Adipocyte (in vitro differentiated cells): ENCODE results near the gene CCHCR1.
"Not testable (repeated sequence)": the region's sequence is repeated elsewhere in the genome, so short reads cannot be mapped to it uniquely, and the experiment has no call there.

Source experiments
- DNase-seq: peaks from one replicate; pipeline ENCODE4 v3.0.0-alpha.2; 2015; ENCODE audit warnings: low read depth
- H3K27me3 ChIP-seq: replicated peaks from 2 replicates; pipeline ENCODE4 v1.7.0; 2013; ENCODE audit warnings: mild to moderate bottlenecking, low read length, moderate library complexity; ENCODE audit not compliant: control insufficient read depth, insufficient read depth
- H3K36me3 ChIP-seq: 2 replicates; pipeline ENCODE4 v1.7.0; 2013; ENCODE audit warnings: low read length, mild to moderate bottlenecking, moderate library complexity; ENCODE audit not compliant: control insufficient read depth, insufficient read depth, severe bottlenecking
- H3K4me1 ChIP-seq: 2 replicates; pipeline ENCODE4 v1.7.0; 2013; ENCODE audit warnings: mild to moderate bottlenecking, low read length, moderate library complexity; ENCODE audit not compliant: control insufficient read depth, insufficient read depth
- H3K4me3 ChIP-seq: 2 replicates; pipeline ENCODE4 v1.7.0; 2013; ENCODE audit warnings: mild to moderate bottlenecking, low read length, moderate library complexity
- H3K9ac ChIP-seq: 2 replicates; pipeline ENCODE4 v1.7.0; 2013; ENCODE audit warnings: mild to moderate bottlenecking, low read length, moderate library complexity
- H3K9me3 ChIP-seq: 2 replicates; pipeline ENCODE4 v1.7.0; 2013; ENCODE audit warnings: mild to moderate bottlenecking, low read length, moderate library complexity; ENCODE audit not compliant: control insufficient read depth

Gene CCHCR1

GRCh38 chr6:31169858-31170599, 12.4 kb upstream of the CCHCR1 start:
- not testable (repeated sequence) for H3K36me3 ChIP-seq, DNase-seq, H3K4me3 ChIP-seq, H3K4me1 ChIP-seq, H3K9ac ChIP-seq, H3K9me3 ChIP-seq, H3K27me3 ChIP-seq

DNA sequence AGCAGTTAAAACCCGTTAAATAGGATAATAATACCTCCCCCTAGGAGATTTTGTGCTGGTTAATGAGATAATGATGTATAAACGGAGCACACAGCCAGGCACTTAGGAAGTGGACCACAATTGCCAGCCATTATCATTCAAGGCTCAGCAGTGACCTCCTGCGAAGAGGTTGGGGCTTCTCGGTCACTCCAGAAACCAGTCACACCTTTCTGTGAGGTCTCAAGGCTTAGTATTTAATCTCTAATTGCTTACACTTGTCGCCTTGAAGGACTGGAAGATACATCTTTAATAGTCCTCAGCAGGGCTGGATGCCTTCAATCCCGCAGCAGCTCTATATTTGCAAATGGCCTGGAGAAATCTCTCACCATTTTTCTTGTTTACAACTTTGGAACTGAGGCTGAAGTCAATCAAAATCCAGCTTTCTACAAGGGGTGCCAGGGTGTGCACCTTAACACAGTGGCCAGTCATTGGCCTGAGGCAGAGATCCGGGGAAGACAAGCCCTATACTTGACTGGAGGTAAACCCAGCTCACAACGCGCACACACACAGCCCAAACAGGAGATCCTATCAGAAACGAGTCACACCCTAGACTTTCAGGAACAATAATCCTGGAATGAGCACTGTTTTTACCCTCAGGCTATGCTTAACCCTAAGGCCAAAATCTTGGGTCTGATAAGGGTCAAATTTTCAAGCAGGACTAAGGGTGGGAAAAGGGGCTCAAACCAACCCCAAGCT, 11.7 kb upstream of the CCHCR1 start:
- H3K4me3 ChIP-seq = no peak overlapping the region
- no peaks in the 10 kb centered on the region for H3K4me1 ChIP-seq
- H3K9ac ChIP-seq = no peak overlapping the region
- DNase-seq = no peak
- H3K9me3 ChIP-seq = no peaks in the 10 kb centered on the region
- no peaks in the 10 kb centered on the region for H3K36me3 ChIP-seq
- no peaks in the 10 kb centered on the region for H3K27me3 ChIP-seq

- Histone ChIP-seq H3K4me3 (no peak overlapping the region), H3K36me3 (no peaks in the 10 kb centered on the region), H3K4me1 (no peaks in the 10 kb centered on the region), H3K27me3 (no peaks in the 10 kb centered on the region), H3K9me3 (no peaks in the 10 kb centered on the region), H3K9ac (no peak overlapping the region)
- no peak for DNase-seq
Measured at GRCh38 chr6:31168606-31169005, 11.0 kb upstream of the CCHCR1 start.

DNA sequence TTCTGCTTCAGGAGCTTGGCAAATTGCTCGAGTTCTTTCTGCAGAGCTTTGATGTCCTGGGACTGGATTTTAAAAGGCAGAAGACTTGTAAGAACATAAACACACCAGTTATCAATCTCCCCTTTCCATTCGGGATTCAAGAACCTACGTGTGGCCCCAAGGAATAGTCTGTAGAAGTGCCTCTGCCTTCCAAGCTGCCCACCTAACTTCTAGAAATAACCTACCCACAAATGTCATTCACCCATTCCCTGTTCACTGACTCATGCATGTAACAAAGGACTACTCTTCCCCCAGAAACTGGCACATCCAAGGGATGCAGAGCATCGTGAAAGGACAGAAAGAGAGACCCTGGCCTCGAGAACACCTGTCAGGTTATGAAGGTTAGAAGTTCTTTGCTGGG, 8.4 kb upstream of the CCHCR1 start:
- no peak overlapping the region for H3K4me3 ChIP-seq
- H3K27me3 ChIP-seq = no peaks in the 10 kb centered on the region
- H3K9me3 ChIP-seq = no peaks in the 10 kb centered on the region
- DNase-seq = no peak
- no peak overlapping the region for H3K9ac ChIP-seq
- no peaks in the 10 kb centered on the region for H3K36me3 ChIP-seq
- H3K4me1 ChIP-seq = no peaks in the 10 kb centered on the region

GRCh38 chr6:31165064-31165832, 7.6 kb upstream of the CCHCR1 start:
- H3K27me3 ChIP-seq, H3K9me3 ChIP-seq, DNase-seq, H3K4me1 ChIP-seq, H3K36me3 ChIP-seq, H3K9ac ChIP-seq, H3K4me3 ChIP-seq: not testable (repeated sequence)

- not testable (repeated sequence) for H3K9me3 ChIP-seq, H3K9ac ChIP-seq, H3K4me1 ChIP-seq, H3K36me3 ChIP-seq, H3K27me3 ChIP-seq, DNase-seq, H3K4me3 ChIP-seq
Measured at GRCh38 chr6:31164475-31165063, 7.0 kb upstream of the CCHCR1 start.

DNA sequence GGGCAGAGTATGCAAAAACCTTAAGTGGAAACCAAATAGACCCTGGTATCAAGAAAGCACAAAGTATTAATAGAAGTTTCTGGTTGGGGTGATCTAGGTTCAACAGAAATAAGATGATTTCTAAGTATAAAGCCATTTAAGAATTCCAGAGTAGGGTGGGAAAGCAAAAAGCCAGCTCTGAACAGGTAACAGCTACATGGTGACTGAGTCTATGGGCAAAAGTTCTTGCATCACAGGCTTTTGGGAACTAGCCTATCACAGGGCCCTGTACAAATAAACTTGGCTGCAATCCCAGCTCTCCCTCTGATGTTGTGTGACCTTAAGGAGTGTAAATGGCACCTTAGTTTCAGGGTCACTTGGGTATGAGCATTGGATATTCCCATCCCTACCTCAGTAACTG, 6.3 kb upstream of the CCHCR1 start:
- no peak for DNase-seq
- Histone ChIP-seq H3K9ac (no peak overlapping the region), H3K27me3 (no peaks in the 10 kb centered on the region), H3K4me3 (no peak overlapping the region), H3K36me3 (no peaks in the 10 kb centered on the region), H3K4me1 (peaks cover 3% of the 10 kb centered on the region), H3K9me3 (no peaks in the 10 kb centered on the region)

GRCh38 chr6:31162463-31163165, 5.0 kb upstream of the CCHCR1 start:
- H3K36me3 ChIP-seq = no peaks in the 10 kb centered on the region
- DNase-seq = no peak
- peaks cover 6% of the 10 kb centered on the region for H3K4me1 ChIP-seq
- no peaks in the 10 kb centered on the region for H3K27me3 ChIP-seq
- no peak overlapping the region for H3K9ac ChIP-seq
- H3K9me3 ChIP-seq = no peaks in the 10 kb centered on the region
- no peak overlapping the region for H3K4me3 ChIP-seq

GRCh38 chr6:31161216-31162126, 3.9 kb upstream of the CCHCR1 start:
- no peak for DNase-seq
- H3K9me3 ChIP-seq = no peaks in the 10 kb centered on the region
- peaks cover 12% of the 10 kb centered on the region for H3K4me1 ChIP-seq
- H3K9ac ChIP-seq = no peak overlapping the region
- H3K4me3 ChIP-seq = no peak overlapping the region
- H3K27me3 ChIP-seq = no peaks in the 10 kb centered on the region
- H3K36me3 ChIP-seq = no peaks in the 10 kb centered on the region
